ENCODE results near the gene ZNF382.
"Not testable (repeated sequence)": the region's sequence is repeated elsewhere in the genome, so short reads cannot be mapped to it uniquely, and the experiment has no call there.

The ZNF382 gene

DNA sequence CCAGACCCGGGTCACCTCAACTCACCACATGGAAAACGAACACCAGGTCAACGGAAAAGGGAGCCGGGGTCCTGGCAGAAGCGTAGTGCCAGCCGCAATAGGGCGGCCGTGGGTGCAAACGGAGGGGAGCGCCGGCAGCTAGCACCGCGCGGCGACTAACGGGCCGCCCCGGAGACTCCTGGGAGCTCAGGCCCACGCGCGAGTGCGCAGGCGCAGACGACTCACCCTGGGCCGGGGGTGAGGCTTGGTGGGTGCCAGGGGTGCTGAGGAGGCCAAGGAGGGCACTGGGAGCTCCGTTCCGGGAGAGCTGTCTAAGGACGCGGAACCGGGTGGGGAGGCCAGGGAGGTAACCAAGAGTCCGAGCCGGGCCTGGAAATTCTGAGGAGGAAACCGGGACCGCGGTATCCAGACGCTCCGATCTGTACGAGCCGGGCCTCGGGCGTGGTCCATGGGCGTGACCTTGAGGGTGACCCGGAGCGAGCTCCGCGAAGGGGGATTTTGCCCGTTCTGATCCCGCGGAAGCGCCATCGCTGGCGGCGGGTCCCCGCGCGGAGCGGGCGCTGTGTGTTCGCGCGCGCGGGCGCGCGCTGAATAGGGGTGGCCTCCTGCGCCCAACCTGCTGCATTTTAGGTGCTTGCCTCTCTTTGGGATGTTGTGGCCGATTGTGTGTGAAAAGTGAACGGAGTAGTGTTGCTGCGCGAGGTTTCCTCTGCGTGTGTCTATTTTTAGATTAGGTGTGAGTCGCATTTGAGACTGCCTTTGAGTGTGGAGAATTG is at the start of gene ZNF382:
ZNF382 (plus strand) TSS at position 213 of the 776 bp plus-strand sequence. CDS start 4,602 bp downstream, outside the sequence.
- DNase-seq (ENCODE audit: low read depth), result no peak

DNA sequence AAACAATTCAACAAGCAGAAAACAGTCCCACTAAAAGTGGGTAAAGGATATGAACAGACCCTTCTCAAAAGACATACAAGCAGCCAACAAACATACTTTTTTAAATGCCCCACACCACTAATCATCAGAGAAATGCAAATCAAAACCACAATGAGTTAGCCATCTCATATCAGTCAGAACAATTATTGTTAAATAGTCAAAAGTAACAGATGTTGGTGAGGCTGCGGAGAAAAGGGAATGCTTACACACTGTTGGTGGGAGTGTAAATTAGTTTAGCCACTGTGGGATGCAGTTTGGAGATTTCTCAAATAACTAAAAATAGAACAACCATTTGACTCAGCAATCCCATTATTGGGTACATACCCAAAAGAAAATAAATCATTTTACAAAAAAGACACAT is 40.7 kb upstream of the ZNF382 start:
- DNase-seq (ENCODE audit: low read depth), result no peak

DNA sequence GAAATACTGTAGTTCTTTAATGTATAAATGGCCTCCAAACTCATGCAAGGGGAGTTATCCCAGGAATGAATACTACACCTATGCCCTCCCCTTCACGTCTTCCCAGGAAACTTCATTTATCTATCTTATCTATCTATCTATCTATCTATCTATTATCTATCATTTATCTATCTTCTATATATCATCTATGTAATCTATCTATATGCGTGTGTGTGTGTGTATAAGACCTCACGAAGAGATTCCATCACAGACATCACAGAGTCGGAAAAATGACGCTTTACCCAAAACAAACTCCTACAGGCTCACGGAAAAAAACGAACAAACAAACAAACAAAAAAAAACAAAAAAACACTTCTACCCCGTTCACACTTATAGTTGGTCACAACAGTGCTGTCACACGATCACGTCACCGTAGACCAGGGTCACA is 32.5 kb upstream of the ZNF382 start:
- DNase-seq (ENCODE audit: low read depth), result no peak

DNA sequence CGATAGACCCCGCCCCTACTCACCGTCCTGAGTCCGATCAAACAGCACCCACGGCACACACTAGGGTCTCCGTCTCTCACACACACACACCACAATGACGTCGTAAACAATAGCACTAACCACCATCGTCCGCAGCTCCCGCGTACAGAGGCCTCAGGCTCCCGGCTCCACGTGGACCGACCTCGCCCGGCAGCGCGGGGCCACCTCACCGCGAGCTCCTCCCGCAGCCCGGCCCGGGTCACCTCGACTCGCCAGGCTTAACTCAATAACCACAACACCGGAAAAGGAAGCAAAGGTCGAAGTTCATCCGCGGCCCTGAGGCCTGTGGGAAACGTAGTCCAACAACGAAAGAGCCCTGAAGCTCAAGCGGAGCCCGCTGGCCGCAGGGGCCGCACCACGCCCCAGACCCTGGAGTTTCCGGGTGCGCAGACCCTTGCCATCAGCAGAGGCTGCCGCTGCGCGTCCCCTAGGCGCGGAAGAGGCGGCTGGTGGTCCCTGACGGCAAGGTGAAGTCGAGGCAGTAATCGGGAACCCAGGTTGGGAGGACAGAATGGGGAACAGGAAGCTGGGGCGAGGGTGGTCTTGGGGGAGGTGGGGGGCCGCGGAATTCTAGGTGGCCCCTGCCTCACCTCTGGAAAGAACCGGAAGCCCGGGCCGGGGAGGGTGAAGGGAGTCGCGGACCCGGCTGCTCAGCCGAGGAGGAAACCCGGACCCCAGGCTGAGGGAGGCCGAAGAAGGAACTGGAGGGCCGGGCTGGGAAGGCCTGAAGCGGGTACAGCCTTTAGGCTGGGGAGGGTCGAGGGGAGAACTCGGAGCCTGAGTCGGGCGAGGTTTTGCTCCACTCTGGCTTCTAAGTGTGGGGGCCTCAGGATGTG is 31.9 kb upstream of the ZNF382 start, which contains the start of gene ZNF529:
ZNF529 (minus strand) TSS at position 273 of the 875 bp plus-strand sequence. CDS start 946 bp downstream, outside the sequence.
- DNase-seq (ENCODE audit: low read depth), result no peak

DNA sequence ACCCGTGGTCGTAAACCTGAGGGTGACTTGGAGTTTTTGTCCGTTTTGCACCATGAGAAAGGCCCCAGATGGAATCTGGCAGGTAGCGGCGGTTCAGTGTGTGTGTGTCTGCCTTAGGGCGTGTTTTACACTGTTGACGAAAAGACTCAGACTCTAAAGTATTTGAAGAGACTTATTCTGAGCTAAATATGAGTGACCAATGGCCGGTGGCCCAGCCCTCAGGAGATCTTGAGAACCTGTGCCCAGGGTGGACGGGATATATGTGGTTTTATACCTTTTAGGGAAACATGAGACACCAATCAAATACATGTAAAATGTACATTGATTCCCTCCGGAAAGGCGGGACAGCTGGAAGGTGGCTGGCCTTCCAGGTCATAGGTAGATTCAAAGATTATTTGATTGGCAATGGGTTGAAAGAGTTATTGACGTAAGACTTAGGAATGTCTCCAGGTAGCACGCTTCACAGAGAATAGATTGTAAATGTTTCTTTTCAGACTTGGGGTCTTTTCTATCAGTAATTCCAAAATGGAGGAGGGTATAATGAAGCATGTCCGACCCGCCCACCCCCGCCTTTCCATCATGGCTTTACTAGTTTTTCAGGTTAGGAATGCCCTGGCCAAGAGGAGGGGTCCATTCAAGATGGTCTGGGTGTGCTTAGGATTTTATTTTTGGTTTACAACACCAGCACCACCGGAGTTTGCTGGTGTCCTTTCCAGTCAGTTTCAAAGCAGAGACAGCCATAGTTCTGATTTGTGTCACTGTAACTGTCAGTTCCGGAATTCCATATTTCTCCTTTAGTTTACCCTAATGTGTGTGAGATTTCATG is 31.0 kb upstream of the ZNF382 start:
- DNase-seq (ENCODE audit: low read depth), result no peak

DNA sequence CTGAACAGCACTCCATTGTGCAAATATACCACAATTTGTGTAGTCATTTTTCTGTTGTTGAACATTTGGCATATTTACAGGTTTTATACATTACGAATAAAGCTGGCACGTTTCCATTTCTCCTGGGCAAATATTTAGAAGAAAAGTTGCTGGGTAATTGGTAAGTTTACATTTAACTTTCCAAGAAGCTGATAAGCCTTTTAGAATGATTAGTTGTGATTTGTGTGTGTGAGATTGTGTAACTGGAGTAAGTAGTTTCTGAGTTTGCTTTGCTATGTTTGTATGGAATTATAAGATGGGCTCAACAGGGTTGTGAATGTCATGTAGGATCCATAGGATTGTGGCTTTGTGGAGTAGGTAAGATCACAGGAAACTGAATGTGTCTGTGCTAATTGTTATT is 30.4 kb upstream of the ZNF382 start:
- DNase-seq (ENCODE audit: low read depth), result no peak

DNA sequence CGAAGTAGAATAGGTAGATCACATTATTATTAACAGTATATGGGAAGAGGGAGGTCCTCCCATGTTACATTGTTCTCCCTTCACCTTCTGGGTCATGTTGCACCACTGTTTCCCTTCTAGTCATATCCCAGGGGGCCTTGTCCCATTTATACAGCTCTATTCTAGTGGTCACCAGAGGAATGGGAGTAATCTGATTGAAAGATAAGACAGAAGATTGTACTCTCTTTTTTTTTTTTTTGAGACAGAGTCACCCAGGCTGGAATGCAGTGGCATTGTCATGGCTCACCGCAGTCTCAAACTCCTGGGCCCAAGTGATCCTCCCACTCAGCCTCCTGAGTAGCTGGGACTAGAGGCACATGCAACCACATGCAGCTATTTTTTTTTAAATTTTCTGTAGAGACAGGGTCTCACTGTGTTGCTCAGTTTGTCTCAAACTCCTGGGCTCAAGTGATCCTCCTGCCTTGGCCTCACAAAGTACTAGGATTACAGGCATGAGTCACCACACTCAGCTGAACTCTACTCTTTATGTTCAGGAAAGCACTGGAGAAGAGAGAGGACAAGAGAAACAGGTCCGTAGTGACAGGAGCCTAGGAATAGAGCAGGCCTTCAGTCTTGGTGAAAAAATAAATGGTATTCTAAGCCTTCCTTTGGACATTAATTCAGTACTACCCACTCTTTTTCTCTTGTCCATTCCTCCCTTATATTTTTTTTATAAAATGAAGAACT is 27.7 kb upstream of the ZNF382 start:
- no peak for DNase-seq (ENCODE audit: low read depth)

DNA sequence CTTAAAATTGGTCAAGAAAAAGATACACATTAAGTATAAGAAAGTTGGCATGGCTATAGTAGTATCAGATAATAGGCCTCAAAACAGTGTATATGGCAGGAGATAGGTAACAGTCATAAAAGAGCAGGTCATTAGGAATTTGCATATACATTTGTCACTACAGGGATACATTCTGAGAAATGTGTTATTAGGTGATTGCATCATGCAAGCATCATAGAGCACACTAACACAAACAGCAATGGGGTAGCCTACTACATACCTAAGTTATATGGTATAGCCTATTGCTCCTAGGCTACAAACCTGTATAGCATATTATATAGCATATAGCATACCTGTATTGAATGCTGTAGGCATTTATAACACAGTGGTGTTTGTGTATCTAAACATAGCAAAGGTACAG is 25.9 kb upstream of the ZNF382 start:
- no peak for DNase-seq (ENCODE audit: low read depth)

DNA sequence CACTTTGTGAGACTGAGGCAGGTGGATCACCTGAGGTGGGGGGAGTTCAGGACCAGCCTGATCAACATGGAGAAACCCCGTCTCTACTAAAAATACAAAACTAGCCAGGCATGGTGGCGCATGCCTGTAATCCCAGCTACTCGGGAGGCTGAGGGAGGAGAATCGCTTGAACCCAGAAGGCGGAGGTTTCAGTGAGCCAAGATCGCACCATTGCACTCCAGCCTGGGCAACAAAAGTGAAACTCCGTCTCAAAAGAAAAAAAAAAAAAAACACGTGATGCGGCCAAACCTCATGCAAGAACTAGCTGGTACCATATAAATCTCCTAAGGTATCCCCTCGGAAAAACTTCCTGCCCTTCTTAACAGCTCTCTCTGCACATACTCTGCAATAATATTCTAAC is 2.4 kb upstream of the ZNF382 start:
- DNase-seq (ENCODE audit: low read depth), result not testable (repeated sequence)

DNA sequence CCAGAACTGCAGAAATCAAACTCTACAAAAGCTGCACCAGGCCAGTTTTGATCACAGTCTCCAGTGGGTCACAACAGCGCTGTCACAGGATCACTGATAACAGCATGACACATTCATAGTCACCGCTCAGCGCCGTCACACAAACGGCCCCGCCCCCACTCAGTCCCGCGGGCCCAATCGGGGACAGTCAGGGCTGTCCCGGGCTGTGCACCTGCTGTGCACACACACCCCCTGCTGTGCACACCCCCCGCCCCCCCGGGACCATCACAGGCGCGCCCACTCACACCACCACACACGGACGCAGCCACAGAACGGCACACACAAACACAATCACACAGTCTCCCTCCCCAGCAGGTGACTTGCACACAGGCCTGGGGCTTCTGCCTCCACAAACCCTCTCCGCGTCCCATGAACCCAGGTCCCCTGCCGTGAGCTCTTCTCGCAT is 435 bp upstream of the ZNF382 start:
- DNase-seq (ENCODE audit: low read depth), result no peak

DNA sequence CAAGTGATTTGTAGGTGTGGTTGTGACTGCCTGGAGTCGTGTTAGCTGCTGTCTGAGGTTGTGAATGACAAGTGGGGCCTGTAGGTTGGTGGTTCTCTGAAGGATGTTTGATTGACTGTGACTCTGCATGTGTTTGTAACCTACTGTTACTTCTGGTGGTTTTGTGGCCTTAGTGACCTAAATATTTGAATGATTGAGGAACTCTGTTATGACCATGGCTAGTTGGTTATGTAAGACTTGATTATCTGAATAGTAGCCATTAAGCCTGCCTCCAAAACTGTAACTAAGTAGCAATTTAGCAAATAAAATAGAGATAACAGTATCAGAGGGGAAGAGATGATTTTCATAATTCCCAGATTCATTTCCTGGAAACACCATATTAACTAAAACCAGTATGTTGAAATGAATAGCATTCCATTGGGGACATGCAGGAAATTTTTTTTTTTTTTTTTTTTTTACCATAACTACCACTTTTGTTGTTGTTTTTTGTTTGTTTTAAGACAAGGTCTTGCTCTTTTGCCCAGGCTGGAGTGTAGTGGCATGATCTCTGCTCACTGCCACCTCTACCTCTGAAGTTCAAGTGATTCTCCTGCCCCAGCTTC is 865 bp downstream of the ZNF382 start:
- no peak for DNase-seq (ENCODE audit: low read depth)

DNA sequence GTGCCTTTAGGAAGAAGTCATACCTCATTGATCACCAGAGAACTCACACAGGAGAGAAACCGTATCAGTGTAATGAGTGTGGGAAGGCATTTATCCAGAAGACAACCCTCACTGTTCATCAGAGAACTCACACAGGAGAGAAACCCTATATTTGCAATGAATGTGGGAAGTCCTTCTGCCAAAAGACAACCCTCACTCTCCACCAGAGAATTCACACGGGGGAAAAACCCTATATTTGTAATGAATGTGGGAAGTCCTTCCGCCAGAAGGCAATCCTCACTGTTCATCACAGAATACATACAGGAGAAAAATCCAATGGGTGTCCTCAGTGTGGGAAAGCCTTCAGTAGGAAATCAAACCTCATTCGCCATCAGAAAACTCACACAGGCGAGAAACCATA is 21.9 kb downstream of the ZNF382 start:
- DNase-seq (ENCODE audit: low read depth), result no peak

DNA sequence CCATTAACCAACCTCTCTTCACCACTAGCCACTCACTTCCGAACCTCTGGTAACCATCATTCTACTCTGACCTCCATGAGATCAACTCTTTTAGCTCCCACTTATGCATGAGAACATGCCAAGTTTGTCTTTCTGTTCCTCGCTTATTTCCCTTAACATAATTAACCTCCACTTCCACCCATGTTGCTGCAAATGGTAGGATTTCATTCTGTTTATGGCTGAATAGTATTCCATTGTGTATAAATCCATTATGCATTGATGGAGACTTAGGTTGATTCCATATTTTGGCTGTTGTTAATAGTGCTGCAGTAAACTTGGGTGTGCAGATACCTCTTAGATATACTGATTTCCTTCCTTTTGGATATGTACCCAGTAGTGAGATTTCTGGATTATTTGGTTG is 30.2 kb downstream of the ZNF382 start:
- DNase-seq (ENCODE audit: low read depth), result no peak

DNA sequence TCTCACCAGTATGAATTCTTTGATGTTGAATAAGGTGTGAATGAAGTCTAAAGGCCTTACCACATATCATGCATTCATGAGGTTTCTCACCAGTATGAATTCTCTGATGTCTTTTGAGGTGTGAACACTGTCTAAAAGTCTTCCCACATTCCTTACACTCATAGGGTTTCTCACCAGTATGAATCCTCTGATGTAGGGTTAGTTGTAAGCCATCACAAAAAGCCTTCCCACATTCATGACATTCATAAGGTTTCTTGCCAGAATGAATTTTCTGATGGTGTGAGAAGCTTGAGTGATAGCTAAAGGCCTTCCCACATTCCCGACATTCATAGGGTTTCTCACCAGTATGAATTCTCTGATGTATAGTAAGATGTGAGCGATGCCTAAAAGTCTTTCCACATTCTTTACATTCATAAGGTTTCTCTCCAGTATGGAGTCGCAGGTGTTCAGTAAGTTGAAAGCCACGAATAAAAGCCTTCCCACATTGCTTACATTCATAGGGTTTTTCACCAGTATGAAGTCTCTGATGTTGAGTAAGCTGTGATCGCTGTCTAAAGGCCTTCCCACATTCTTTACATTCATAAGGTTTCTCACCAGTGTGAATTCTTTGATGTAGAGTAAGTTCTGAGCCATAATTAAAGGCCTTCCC is 33.9 kb downstream of the ZNF382 start:
- DNase-seq (ENCODE audit: low read depth), result no peak

DNA sequence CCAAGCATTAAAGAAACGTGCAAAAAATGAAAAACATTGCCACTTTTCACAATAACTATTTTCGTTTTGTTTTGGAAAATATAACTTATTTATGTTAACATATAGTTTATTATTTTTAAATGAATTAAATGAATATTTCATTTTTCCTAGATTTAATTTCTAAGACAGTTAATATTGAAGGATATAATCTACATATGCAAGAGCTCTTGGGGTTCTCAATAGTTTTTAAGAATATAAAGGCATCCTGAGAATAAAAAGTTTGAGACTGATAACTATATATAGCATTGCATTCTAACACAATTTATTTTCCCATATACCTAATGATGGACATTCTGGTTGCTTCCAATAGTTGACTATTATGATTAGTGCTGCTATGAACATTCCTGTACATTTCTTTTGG is 41.6 kb downstream of the ZNF382 start:
- no peak for DNase-seq (ENCODE audit: low read depth)

DNA sequence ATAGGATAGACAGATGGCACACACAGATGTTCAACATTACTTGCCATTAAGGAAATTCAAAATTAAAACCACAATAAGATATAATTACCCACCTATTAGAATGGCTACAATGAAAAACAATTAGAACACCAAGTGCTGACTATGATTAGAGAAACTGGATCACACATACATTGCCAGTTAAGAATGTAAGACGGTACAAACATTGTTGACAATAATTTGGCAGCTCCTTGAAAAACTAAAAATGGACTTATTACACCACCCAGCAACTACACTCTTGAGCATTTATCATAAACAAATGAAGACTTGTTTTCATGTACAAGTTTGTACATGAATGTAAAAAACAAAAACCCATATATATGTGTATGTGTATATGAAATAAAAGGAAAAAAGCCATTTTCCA is 47.8 kb downstream of the ZNF382 start:
- no peak for DNase-seq (ENCODE audit: low read depth)

DNA sequence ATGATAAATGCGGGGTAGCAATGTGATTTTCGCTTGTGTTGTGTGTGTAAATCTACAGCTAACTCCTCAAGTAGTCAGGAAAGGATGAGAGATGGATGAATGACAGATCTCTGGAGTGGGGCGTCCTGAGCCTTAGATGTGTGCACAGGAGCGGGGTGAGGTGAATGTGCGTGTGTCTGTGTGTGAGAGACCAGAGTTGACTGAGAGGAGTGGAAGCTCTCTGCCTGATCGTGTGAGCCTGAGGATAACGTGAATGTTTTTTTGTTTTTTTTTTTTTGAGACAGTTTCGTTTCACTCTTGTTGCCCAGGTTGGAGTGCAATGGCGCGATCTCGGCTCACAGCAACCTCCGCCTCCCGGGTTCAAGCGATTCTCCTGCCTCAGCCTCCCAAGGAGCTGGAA is 60.7 kb downstream of the ZNF382 start:
- DNase-seq (ENCODE audit: low read depth), result no peak

DNA sequence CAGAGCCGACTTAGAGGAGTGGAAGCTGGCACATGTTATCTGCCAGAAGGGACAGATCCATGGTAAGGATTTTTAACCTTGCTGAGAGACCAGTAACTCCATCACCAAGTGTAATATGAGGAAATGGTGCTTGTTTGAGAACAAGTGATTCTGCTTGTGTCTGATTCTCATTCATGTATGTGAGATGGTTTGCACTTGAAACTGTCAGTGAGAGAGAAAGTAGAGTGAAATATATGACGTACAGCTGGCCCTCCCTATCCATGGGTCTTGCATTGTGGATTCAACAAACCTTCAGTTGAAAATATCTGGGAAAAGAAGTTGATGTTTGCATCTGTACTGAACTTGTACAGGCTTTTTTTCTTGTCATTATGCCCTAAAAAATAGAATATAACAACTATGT is 63.5 kb downstream of the ZNF382 start:
- DNase-seq (ENCODE audit: low read depth), result no peak

DNA sequence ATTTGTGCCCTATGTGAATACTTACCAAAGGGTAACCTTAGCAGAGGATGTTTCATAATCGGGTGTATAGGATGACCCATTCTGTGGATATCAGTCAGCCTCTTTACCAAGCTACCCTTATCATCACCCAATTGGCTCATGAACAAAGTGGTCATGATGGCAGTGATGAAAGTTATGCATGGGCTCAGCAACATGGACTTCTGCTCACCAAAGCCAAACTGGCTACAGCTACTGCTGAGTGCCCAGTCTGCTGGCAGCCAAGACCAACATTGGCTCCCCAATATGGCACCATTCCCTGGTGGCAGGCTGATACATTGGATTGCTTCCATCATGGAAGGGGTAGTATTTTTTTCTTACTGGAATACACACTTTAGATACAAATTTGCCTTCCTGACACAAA is 67.3 kb downstream of the ZNF382 start:
- DNase-seq (ENCODE audit: low read depth), result no peak

DNA sequence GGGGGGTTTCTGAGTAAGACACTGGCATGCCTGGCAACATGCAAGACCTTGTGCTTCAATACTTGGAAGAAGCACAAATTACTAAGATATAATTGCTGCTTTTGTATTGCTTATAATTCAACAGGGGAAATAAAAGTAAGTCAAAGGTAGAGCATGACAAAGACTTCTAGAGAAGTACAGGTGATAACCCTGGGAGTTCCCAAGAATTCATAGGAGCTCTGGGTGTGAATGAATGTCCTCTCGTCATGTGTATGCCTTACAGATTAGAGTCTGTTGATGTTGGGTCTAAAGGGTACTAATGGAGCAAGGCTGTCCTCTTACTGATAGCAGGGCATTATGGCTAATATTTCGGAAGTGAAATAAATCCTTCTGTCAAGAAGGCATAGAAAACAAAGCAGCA is 69.1 kb downstream of the ZNF382 start:
- no peak for DNase-seq (ENCODE audit: low read depth)

DNA sequence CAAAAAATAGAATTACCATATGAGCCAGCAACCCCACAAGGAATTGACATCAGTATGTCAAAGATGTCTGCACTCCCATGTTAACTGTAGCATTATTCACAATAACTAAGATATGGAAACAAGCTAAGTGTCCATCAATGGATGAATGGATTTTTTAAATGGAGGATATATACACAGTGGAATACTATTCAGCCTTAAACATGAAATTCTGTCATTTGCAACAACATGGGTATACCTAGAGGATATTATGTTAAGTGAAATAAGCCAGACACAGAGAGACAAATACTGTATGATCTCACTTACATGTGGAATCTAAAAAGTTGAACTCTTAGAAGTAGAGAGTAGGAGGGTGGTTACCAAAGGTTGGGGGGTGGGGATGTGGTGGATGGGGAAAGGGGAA is 74.3 kb downstream of the ZNF382 start:
- DNase-seq (ENCODE audit: low read depth), result no peak

All from non-pigmented ciliary epithelial cell (primary cell).